ENCODE measurements around the gene IPO9. TPM values are rescaled to one million over a fixed set of nuclear protein-coding genes. Genes with fewer than 3 reads are reported as not detected.

IPO9 gene
- total RNA-seq, 1 donor from 2014 or later: 124 TPM

- no peak for TF ChIP-seq CTCF (conservative IDR thresholded peaks at IDR 0.05)
- Mint-ChIP-seq H3K27ac (ENCODE audit: unreplicated experiment) (no peak overlapping the region), H3K36me3 (ENCODE audit: low read depth) (no peaks in the 10 kb centered on the region), H3K9me3 (peaks cover 3% of the 10 kb centered on the region), H3K4me1 (peaks cover 19% of the 10 kb centered on the region), H3K27me3 (ENCODE audit: low read depth) (no peaks in the 10 kb centered on the region), H3K4me3 (no peak overlapping the region)
- no peak for DNase-seq (ENCODE audit: low read depth, low spot score)
Measured at GRCh38 chr1:201903135-201903534, 74.2 kb downstream of the IPO9 start.

- peaks cover 3% of the 10 kb centered on the region for H3K9me3 Mint-ChIP-seq
- no peak for TF ChIP-seq CTCF (conservative IDR thresholded peaks at IDR 0.05)
- H3K36me3 Mint-ChIP-seq (ENCODE audit: low read depth): no peaks in the 10 kb centered on the region
- DNase-seq (ENCODE audit: low read depth, low spot score): no peak
- H3K27me3 Mint-ChIP-seq (ENCODE audit: low read depth): no peaks in the 10 kb centered on the region
- H3K4me3 Mint-ChIP-seq: no peak overlapping the region
- H3K4me1 Mint-ChIP-seq: peaks cover 19% of the 10 kb centered on the region
- no peak overlapping the region for H3K27ac Mint-ChIP-seq (ENCODE audit: unreplicated experiment)
Measured at GRCh38 chr1:201904579-201904978, 75.6 kb downstream of the IPO9 start.

- H3K4me1 Mint-ChIP-seq: peaks cover 19% of the 10 kb centered on the region
- no peak overlapping the region for H3K4me3 Mint-ChIP-seq
- TF ChIP-seq CTCF (conservative IDR thresholded peaks at IDR 0.05): no peak
- DNase-seq (ENCODE audit: low read depth, low spot score): no peak
- H3K36me3 Mint-ChIP-seq (ENCODE audit: low read depth): no peaks in the 10 kb centered on the region
- H3K9me3 Mint-ChIP-seq: no peaks in the 10 kb centered on the region
- no peaks in the 10 kb centered on the region for H3K27me3 Mint-ChIP-seq (ENCODE audit: low read depth)
- H3K27ac Mint-ChIP-seq (ENCODE audit: unreplicated experiment): no peak overlapping the region
Measured at GRCh38 chr1:201905234-201905890, 76.4 kb downstream of the IPO9 start.

- no peak overlapping the region for H3K27ac Mint-ChIP-seq (ENCODE audit: unreplicated experiment)
- no peaks in the 10 kb centered on the region for H3K36me3 Mint-ChIP-seq (ENCODE audit: low read depth)
- H3K4me1 Mint-ChIP-seq: peaks cover 19% of the 10 kb centered on the region
- TF ChIP-seq CTCF (conservative IDR thresholded peaks at IDR 0.05): no peak
- H3K27me3 Mint-ChIP-seq (ENCODE audit: low read depth): no peaks in the 10 kb centered on the region
- H3K9me3 Mint-ChIP-seq: no peaks in the 10 kb centered on the region
- no peak for DNase-seq (ENCODE audit: low read depth, low spot score)
- no peak overlapping the region for H3K4me3 Mint-ChIP-seq
Measured at GRCh38 chr1:201906336-201906735, 77.4 kb downstream of the IPO9 start.

- Mint-ChIP-seq H3K4me1 (peaks cover 24% of the 10 kb centered on the region), H3K9me3 (no peaks in the 10 kb centered on the region), H3K36me3 (ENCODE audit: low read depth) (no peaks in the 10 kb centered on the region), H3K27me3 (ENCODE audit: low read depth) (no peaks in the 10 kb centered on the region), H3K27ac (ENCODE audit: unreplicated experiment) (no peak overlapping the region), H3K4me3 (no peak overlapping the region)
- DNase-seq (ENCODE audit: low read depth, low spot score): no peak
- TF ChIP-seq CTCF (conservative IDR thresholded peaks at IDR 0.05): no peak
Measured at GRCh38 chr1:201907621-201908020, 78.7 kb downstream of the IPO9 start.

Measured in neural crest cell (in vitro differentiated cells).